SK-N-MC (cell line): ENCODE measurements around the gene GPC1.

Experiments used
- DNase-seq: peaks from one replicate; pipeline ENCODE4 v3.0.0-alpha.2; 2011; ENCODE audit warnings: low read depth, low spot score
- H3K27ac ChIP-seq: fragments of 200-600 bp; sonication (generic); 2 replicates; pipeline ENCODE4 v1.5.1; 2016; ENCODE audit warnings: mixed run types
- H3K36me3 ChIP-seq: fragments of 200-600 bp; sonication (generic); 2 replicates; pipeline ENCODE4 v1.6.1; 2017; ENCODE audit warnings: antibody characterized with exemption, low read length, mixed read lengths; ENCODE audit not compliant: insufficient read depth
- H3K4me3 ChIP-seq: fragments of 200-600 bp; sonication (generic); 2 replicates; pipeline ENCODE4 v1.5.1; 2016
- H3K9ac ChIP-seq: fragments of 200-600 bp; sonication (generic); 2 replicates; pipeline ENCODE4 v1.8.0; 2017; ENCODE audit warnings: mixed run types, mixed read lengths; ENCODE audit not compliant: insufficient read length
- H3K9me3 ChIP-seq: fragments of 200-600 bp; sonication (generic); 2 replicates; pipeline ENCODE4 v1.6.1; 2017; ENCODE audit warnings: low read depth, mild to moderate bottlenecking, antibody characterized with exemption, low read length, moderate library complexity, mixed read lengths
- EZH2 ChIP-seq: fragments of 200-600 bp; sonication (generic); IDR thresholded peaks from one replicate; pipeline ENCODE4 v1.6.1; 2017; ENCODE audit warnings: antibody characterized with exemption
- FOXP2 ChIP-seq: optimal IDR thresholded peaks from 2 replicates; pipeline ENCODE3; 2011; ENCODE audit warnings: mild to moderate bottlenecking, moderate library complexity; ENCODE audit not compliant: insufficient read depth; ENCODE audit errors: extremely low read length, control extremely low read depth
- POLR2AphosphoS5 ChIP-seq: IDR thresholded peaks from 2 replicates; pipeline ENCODE4 v1.6.1; 2012; ENCODE audit warnings: mild to moderate bottlenecking, low read depth, low read length, borderline replicate concordance

Gene GPC1

DNA sequence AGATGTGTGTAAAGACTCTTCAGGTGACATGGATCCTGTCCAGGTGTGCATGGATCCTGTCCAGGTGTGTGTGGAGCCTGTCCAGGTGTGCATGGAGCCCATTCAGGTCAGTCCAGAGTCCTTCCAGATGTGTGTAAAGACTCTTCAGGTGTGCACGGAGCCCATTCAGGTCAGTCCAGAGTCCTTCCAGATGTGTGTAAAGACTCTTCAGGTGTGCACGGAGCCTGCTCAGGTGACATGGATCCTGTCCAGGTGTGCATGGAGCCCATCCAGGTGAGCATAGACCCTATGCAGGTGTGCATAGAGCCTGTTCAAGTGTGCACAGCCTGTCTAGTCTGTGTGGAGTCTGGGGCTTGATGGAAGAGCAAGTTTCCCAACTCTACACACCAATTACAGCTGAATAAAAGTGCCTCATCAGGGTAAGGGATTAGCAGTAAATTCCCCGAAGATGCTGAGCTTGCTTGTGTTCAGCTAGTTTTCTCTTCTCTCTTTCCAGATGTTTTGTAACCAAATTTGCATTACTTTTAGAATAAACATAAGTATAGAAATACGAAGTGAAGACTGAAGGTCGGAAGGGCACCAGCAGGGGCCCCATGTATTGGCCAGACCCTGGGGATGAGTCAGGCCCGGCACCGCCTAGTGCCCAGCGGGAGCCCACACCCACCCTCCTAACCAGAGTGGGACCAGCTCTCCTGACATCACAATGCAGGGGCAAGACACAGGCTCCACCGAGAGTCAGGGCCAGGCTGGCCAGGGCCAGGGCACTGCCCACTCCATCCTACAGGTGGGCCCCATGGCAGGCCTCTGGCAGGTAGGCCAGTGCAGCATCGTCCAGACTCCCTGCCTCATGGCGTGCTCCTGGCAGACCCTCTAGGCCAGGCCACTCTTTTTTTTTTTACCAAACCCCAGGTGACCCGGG, 38.6 kb upstream of the GPC1 start:
- H3K4me3 ChIP-seq, result no peak overlapping the region
- no peak overlapping the region for H3K27ac ChIP-seq
- no peaks in the 10 kb centered on the region for H3K9me3 ChIP-seq
- no peaks in the 10 kb centered on the region for H3K36me3 ChIP-seq
- TF ChIP-seq POLR2AphosphoS5, result no peak
- no peak for TF ChIP-seq EZH2
- TF ChIP-seq FOXP2, result no peak
- no peak for DNase-seq
- H3K9ac ChIP-seq, result no peak overlapping the region

DNA sequence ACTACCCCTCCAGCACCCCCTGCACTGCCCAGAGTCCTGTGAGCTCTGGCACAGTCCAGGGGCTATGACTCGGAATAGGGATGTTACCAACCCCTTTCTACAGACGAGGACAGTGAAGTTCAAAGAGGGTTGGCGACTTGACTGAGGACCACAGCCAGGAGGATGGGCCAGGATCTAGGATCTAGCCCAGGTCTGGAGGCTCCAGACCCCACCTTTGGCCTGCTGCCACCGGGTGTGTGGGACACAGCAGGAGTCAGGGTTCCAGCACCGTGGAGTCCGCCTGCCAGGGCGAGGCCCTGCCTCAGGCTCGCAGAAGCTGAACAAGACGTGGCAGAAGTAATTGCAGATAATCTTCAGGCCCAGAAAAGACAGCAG, 37.9 kb upstream of the GPC1 start:
- no peak for DNase-seq
- Histone ChIP-seq H3K9ac (no peak overlapping the region), H3K27ac (no peak overlapping the region), H3K9me3 (no peaks in the 10 kb centered on the region), H3K4me3 (no peak overlapping the region), H3K36me3 (no peaks in the 10 kb centered on the region)
- no peak for TF ChIP-seq POLR2AphosphoS5
- no peak for TF ChIP-seq FOXP2
- no peak for TF ChIP-seq EZH2

DNA sequence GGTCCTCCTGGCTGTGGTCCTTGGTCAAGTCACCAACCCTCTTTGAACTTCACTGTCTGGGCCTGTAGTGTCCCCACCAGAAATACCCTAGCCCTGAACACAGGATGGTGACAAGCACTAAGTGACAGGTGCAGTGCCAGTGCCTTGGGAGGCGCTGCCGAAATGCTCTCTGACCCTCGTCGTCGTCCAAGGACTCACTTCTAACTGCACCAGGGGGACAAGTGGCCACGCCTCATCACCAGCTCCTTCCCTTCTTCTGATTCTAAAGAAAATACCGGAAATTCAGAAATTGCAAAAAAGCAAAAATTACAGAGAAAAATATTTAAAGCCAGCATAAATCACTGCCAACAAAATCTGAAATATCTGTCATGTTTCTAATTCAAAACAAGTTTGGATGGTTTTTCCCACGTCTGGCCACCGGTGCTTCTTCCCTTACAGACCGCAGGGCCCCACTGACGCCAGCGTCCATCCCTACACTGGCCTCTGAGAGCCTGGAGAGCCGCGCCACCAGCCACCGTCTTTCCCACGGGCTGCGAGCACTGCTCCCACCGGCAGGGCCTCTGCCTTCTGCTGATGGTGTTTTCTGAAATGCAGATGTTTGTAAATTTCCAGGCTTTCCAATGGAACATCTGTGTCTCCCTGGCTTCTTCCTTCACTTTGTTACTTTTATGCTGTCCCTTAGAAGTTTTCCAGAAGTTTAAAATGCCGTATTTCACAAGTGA, 37.4 kb upstream of the GPC1 start:
- TF ChIP-seq FOXP2 (no peak), EZH2 (no peak), POLR2AphosphoS5 (no peak)
- no peak overlapping the region for H3K9ac ChIP-seq
- no peak for DNase-seq

DNA sequence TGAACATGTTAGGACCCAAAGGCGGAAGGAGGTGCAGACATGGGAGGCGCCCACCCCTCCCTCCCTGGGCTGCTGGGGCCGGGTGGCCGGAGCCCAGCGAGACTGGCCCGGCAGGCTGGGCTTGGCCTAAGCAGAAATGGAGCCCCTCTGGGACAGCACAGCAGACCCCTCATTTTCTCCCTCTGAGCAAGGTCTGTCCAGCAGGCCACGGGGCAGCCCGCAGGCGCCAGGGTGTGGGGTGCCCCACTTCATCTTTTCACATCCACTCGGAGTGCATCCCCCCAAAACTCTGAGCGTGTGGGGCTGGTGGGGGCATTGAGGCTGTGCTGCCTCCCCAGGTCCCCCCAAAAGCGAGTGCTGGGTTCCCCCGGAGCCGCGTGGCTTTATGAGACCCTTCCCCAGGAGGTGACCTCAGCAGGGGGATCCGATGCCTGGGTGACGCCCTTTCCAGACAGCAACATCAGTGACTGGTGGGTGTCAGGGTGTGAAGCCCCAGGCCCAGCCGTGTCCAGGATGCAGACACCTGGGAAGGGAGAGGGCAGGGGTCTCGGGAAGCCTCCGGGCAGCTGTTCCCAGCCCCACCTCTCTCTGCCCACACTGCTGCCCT, 36.7 kb upstream of the GPC1 start:
- H3K36me3 ChIP-seq, result no peaks in the 10 kb centered on the region
- H3K9me3 ChIP-seq, result no peaks in the 10 kb centered on the region
- DNase-seq, result no peak
- H3K9ac ChIP-seq, result no peak overlapping the region
- TF ChIP-seq POLR2AphosphoS5 (no peak), EZH2 (no peak), FOXP2 (no peak)
- no peak overlapping the region for H3K4me3 ChIP-seq
- no peak overlapping the region for H3K27ac ChIP-seq

More for the DNA sequence above, 37.4 kb upstream of the GPC1 start:
- H3K4me3 ChIP-seq, result no peak overlapping the region
- no peaks in the 10 kb centered on the region for H3K9me3 ChIP-seq
- no peaks in the 10 kb centered on the region for H3K36me3 ChIP-seq
- H3K27ac ChIP-seq, result no peak overlapping the region

DNA sequence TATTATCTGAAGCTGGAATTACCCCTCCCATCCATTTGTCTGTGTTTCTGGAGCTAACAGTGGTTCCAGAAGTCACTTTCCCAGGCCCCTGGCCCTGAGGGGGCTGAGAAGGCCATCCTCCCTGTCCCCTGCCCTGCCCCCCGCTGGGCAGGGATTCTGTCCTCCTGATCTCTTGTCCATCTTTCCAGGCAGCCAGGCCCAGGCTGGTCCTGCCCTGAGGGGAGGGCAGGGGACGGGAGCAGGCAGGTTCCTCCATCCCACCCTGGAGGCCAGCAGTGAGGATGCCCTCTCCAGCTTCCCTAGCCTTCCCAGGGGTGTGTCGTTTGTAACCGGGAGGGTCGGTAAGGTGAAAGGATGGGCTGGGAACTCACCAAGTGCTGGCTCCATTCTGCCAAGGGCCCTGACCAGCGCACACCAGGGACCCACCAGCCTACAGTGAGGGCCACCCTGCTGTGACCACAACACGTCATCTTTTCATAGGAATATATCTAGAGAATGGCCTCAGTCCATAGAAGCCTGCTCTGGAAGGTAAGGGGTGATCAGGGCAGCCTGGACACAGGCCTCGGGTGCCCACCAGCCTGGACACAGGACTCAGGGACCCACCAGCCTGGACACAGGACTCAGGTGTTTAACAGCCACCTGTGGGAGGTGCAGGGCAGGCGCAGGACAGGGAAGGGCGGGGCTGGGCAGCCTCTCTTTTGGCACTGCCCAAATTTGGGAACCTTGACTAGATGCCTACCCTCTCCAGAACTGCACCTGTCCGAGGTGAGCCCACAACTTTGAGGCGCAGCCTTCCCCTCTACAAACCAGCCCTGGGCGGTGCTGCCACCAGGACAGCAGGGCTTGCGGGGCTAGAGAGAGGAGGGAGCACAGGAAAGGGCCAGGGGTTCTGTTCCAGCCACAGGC, 35.8 kb upstream of the GPC1 start:
- TF ChIP-seq EZH2, result no peak
- TF ChIP-seq POLR2AphosphoS5, result no peak
- TF ChIP-seq FOXP2, result no peak
- Histone ChIP-seq H3K9me3 (no peaks in the 10 kb centered on the region), H3K36me3 (no peaks in the 10 kb centered on the region), H3K4me3 (no peak overlapping the region), H3K27ac (no peak overlapping the region), H3K9ac (no peak overlapping the region)
- DNase-seq, result no peak

- Histone ChIP-seq H3K9me3 (no peaks in the 10 kb centered on the region), H3K36me3 (no peaks in the 10 kb centered on the region), H3K4me3 (no peak overlapping the region), H3K9ac (no peak overlapping the region), H3K27ac (no peak overlapping the region)
- TF ChIP-seq POLR2AphosphoS5, result no peak
- no peak for TF ChIP-seq FOXP2
- TF ChIP-seq EZH2, result no peak
- DNase-seq, result no peak
Measured at GRCh38 chr2:240400371-240401161, 34.9 kb upstream of the GPC1 start.

DNA sequence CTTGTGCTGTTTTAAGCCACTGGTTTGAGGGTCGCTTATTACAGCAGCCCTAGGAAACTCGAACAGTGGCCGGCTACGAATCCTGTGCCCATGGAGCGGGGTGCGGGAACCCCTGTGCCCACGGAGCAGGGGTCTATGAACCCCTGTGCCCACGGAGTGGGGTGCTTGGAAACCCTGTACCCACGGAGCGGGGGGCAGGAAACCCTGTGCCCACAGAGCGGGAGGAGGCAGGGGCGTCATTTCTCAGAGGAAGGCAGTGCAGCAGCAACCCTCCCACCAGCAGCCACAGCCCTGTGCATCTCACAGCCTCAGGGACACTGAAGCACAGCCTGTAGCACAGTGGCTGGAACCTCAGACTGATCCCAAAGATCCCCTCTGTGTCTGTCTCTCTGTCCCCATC, 34.2 kb upstream of the GPC1 start:
- Histone ChIP-seq H3K9me3 (no peaks in the 10 kb centered on the region), H3K4me3 (no peak overlapping the region), H3K9ac (no peak overlapping the region), H3K27ac (no peak overlapping the region), H3K36me3 (no peaks in the 10 kb centered on the region)
- TF ChIP-seq FOXP2, result no peak
- no peak for TF ChIP-seq POLR2AphosphoS5
- TF ChIP-seq EZH2, result no peak
- no peak for DNase-seq
